Osteocyte (in vitro differentiated cells): ENCODE data around the gene RARA. TPM values are rescaled to one million over a fixed set of nuclear protein-coding genes. Genes with fewer than 3 reads are reported as not detected.
"Not testable (repeated sequence)": the region's sequence is repeated elsewhere in the genome, so short reads cannot be mapped to it uniquely, and the experiment has no call there.

ENCODE experiments used
- DNase-seq: peaks from one replicate; pipeline ENCODE4 v3.0.0; 2021; ENCODE audit warnings: mixed read lengths; ENCODE audit not compliant: unreplicated experiment; ENCODE audit errors: extremely low spot score
- H3K27ac Mint-ChIP-seq: one replicate; pipeline ENCODE4 v1.8.0; 2021; ENCODE audit warnings: mild to moderate bottlenecking, mixed read lengths; ENCODE audit not compliant: unreplicated experiment
- H3K27me3 Mint-ChIP-seq: one replicate; pipeline ENCODE4 v1.8.0; 2021; ENCODE audit warnings: mixed read lengths; ENCODE audit not compliant: unreplicated experiment
- H3K36me3 Mint-ChIP-seq: one replicate; pipeline ENCODE4 v1.8.0; 2021; ENCODE audit warnings: mixed read lengths; ENCODE audit not compliant: unreplicated experiment
- H3K4me1 Mint-ChIP-seq: one replicate; pipeline ENCODE4 v1.8.0; 2021; ENCODE audit warnings: mixed read lengths; ENCODE audit not compliant: unreplicated experiment
- H3K4me3 Mint-ChIP-seq: one replicate; pipeline ENCODE4 v1.8.0; 2021; ENCODE audit warnings: mild to moderate bottlenecking, moderate library complexity, mixed read lengths; ENCODE audit not compliant: unreplicated experiment
- H3K9me3 Mint-ChIP-seq: one replicate; pipeline ENCODE4 v1.8.0; 2021; ENCODE audit warnings: mixed read lengths; ENCODE audit not compliant: unreplicated experiment
- total RNA-seq: library from RNA; stranded (reverse); gene quantifications from 2 replicates; pipeline ENCODE4 v1.2.1, GENCODE V29; 2021
- TF ChIP-seq, protein P1 (sequence below): fragments of 200-600 bp; sonication (generic); IDR thresholded peaks from 2 replicates; pipeline ENCODE4 v1.5.0; 2021; ENCODE audit warnings: antibody characterized with exemption, mild to moderate bottlenecking, moderate library complexity

The RARA gene
- total RNA-seq, 1 donor from 2014 or later, result 62.6 TPM

DNA sequence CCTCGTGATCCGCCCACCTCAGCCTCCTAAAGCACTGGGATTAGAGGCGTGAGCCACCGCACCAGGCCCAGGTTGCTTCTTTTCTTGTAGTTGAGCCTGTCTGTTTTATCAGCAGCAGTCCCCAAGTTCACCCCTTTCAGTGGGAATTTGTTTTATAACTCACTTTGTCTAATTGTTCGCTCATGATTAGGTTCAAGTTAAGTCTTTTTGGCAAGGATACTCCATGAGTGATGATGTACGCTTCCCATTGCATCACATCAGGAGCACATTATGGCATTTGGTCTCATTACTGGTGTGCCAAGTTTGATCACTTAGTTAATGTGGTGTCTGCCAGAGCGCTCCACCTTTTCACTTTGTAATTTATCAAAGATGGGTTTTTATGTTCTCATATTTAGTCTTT lies 70.0 kb downstream of the RARA start:
- Mint-ChIP-seq H3K9me3 (no peaks in the 10 kb centered on the region), H3K4me3 (no peak overlapping the region), H3K27ac (no peak overlapping the region), H3K4me1 (no peaks in the 10 kb centered on the region), H3K27me3 (no peaks in the 10 kb centered on the region), H3K36me3 (no peaks in the 10 kb centered on the region)
- no peak for DNase-seq
- TF ChIP-seq, protein P1, sequence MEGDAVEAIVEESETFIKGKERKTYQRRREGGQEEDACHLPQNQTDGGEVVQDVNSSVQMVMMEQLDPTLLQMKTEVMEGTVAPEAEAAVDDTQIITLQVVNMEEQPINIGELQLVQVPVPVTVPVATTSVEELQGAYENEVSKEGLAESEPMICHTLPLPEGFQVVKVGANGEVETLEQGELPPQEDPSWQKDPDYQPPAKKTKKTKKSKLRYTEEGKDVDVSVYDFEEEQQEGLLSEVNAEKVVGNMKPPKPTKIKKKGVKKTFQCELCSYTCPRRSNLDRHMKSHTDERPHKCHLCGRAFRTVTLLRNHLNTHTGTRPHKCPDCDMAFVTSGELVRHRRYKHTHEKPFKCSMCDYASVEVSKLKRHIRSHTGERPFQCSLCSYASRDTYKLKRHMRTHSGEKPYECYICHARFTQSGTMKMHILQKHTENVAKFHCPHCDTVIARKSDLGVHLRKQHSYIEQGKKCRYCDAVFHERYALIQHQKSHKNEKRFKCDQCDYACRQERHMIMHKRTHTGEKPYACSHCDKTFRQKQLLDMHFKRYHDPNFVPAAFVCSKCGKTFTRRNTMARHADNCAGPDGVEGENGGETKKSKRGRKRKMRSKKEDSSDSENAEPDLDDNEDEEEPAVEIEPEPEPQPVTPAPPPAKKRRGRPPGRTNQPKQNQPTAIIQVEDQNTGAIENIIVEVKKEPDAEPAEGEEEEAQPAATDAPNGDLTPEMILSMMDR, result no peak

DNA sequence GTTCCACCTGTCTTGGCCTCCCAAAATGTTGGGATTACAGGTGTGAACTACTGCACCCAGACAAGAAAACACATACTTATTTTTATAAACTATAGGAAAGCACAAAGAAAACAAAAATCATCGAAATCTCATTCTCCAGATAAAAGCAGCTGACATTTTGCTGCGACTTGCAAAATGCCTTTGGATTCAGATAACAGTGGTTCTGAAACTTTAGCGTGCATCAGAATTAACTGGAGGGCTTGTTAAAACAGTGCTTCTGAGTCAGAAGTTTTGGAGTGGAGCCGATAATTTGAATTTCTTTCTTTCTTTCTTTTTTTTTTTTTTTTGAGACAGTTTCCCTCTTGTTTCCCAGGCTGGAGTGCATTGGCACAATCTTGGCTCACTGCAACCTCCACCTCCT lies 73.3 kb downstream of the RARA start:
- Mint-ChIP-seq H3K27ac (no peak overlapping the region), H3K27me3 (no peaks in the 10 kb centered on the region), H3K9me3 (no peaks in the 10 kb centered on the region), H3K4me3 (no peak overlapping the region), H3K36me3 (no peaks in the 10 kb centered on the region), H3K4me1 (no peaks in the 10 kb centered on the region)
- DNase-seq, result no peak
- TF ChIP-seq, protein P1, result no peak

DNA sequence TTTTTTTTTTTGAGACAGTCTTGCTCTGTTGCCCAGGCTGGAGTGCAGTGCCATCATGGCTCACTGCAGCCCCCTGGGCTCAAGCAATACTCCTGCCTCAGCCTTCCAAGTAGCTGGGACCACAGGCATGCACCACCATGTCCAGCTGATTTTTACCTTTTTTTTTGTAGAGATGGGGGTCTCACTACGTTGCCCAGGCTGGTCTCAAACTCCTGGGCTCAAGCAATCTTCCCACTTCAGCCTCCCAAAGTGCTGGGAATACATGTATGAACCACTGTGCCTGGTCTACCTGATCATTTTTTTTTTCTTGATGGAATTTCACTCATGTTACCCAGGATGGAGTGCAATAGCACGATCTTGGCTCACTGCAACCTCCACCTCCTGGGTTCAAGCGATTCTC lies 77.6 kb downstream of the RARA start:
- not testable (repeated sequence) for DNase-seq, H3K4me3 Mint-ChIP-seq, H3K36me3 Mint-ChIP-seq, H3K4me1 Mint-ChIP-seq, H3K9me3 Mint-ChIP-seq, H3K27me3 Mint-ChIP-seq, H3K27ac Mint-ChIP-seq

DNA sequence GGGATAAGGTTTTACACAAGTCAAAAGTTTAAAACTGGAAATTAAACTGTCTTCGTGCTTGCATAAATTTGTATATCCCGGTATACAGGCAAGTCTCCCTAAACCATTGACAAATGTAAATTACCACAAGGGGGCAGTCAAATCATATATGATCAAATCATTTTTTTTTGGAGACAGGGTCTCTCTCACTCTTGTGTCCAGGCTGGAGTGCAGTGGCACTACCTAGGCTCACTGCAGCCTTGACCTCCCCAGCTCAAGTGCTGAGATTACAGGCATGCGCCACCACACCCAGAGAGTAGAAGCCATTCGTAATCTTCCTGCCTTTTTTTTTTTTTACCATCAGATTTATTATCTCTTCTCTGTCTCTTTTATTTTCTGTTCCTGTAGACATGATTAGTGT lies 90.2 kb downstream of the RARA start:
- no peaks in the 10 kb centered on the region for H3K9me3 Mint-ChIP-seq
- H3K27ac Mint-ChIP-seq, result peak overlapping the region; percentile 18
- peaks cover 13% of the 10 kb centered on the region for H3K4me1 Mint-ChIP-seq
- TF ChIP-seq, protein P1, result peak; percentile 72
- no peaks in the 10 kb centered on the region for H3K27me3 Mint-ChIP-seq
- H3K4me3 Mint-ChIP-seq, result no peak overlapping the region
- DNase-seq, result no peak
- H3K36me3 Mint-ChIP-seq, result no peaks in the 10 kb centered on the region

DNA sequence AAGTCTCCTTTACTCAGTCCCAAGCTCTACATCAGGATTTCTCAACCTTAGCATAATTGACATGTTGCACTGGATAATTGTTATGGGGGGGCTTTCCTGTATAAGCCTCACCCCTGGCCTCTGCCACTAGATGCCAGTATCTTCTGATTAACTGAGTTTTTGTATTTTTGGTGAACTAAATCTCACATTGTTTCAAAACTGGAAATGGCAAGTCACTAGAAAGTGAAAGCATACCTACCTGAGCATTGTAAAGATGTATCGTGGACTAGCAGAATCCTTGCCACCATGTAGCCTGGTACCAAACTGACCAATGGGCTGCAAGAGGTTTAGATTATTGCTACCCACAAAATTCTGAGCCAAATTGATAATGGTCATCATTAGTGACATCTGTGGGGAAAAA lies 93.7 kb downstream of the RARA start:
- no peak for DNase-seq
- Mint-ChIP-seq H3K36me3 (no peaks in the 10 kb centered on the region), H3K27ac (no peak overlapping the region), H3K9me3 (no peaks in the 10 kb centered on the region), H3K4me3 (no peak overlapping the region), H3K27me3 (no peaks in the 10 kb centered on the region), H3K4me1 (peaks cover 14% of the 10 kb centered on the region)
- TF ChIP-seq, protein P1, result no peak

DNA sequence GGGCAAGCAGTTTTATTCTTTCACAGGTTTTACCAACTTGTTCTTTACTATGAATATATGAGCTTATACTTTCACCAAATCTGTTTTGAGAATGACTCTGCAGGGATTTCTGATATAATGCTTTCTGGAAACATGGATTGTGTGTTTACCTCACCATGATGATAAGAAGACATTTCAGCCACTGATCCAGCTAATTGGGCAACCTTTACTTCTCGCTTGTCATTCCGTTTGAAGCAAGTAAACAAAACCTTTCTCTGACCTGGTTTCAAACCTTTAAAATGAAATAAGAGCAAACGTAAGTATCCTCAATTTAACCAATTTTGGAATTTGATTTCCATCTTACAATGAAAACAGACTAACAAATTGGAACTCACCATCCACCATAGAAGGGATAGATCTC lies 95.0 kb downstream of the RARA start:
- DNase-seq, result no peak
- Mint-ChIP-seq H3K9me3 (no peaks in the 10 kb centered on the region), H3K4me3 (no peak overlapping the region), H3K4me1 (peaks cover 14% of the 10 kb centered on the region), H3K27me3 (no peaks in the 10 kb centered on the region), H3K36me3 (no peaks in the 10 kb centered on the region), H3K27ac (peak overlapping the region; percentile 21)
- TF ChIP-seq, protein P1, result no peak
